BLaER1 (cell line): ENCODE data around the gene DHX16.

Experiments
- H3K27ac ChIP-seq: shearing (Covaris generic); formaldehyde crosslinking; 2 replicates; pipeline ENCODE4 v1.8.1; 2022
- H3K27me3 ChIP-seq: shearing (Covaris generic); formaldehyde crosslinking; 2 replicates; pipeline ENCODE4 v1.8.1; 2022
- H3K36me3 ChIP-seq: shearing (Covaris generic); formaldehyde crosslinking; 2 replicates; pipeline ENCODE4 v1.8.1; 2022
- H3K4me1 ChIP-seq: shearing (Covaris generic); formaldehyde crosslinking; 2 replicates; pipeline ENCODE4 v1.8.1; 2022
- H3K4me2 ChIP-seq: shearing (Covaris generic); formaldehyde crosslinking; 2 replicates; pipeline ENCODE4 v1.8.1; 2022
- H3K4me3 ChIP-seq: shearing (Covaris generic); formaldehyde crosslinking; 2 replicates; pipeline ENCODE4 v1.8.1; 2022
- H3K9ac ChIP-seq: shearing (Covaris generic); formaldehyde crosslinking; 2 replicates; pipeline ENCODE4 v1.8.1; 2022
- H3K9me3 ChIP-seq: shearing (Covaris generic); formaldehyde crosslinking; 2 replicates; pipeline ENCODE4 v1.8.1; 2022
- H4K20me1 ChIP-seq: shearing (Covaris generic); formaldehyde crosslinking; 2 replicates; pipeline ENCODE4 v1.8.1; 2022
- Cebpa-rat ChIP-seq: shearing (Covaris generic); IDR thresholded peaks from 2 replicates; pipeline ENCODE4 v1.8.1; 2022

Gene DHX16

GRCh38 chr6:30686009-30686907 lies 13.5 kb upstream of the DHX16 start, which contains the start of gene PPP1R18:
PPP1R18 (minus strand) TSS chr6:30686645; CDS start chr6:30686018, 627 bp downstream.
- peak within 1 kb of the TSS; percentile 100 for H3K4me2 ChIP-seq
- peak within 1 kb of the TSS; percentile 100 for H3K27ac ChIP-seq
- peak within 1 kb of the TSS; percentile 100 for H3K9ac ChIP-seq
- peaks cover 16% of the 10 kb centered on the region for H3K36me3 ChIP-seq
- H3K4me3 ChIP-seq = peak within 1 kb of the TSS; percentile 91
- H3K27me3 ChIP-seq = no peaks in the 10 kb centered on the region
- no peak for TF ChIP-seq Cebpa-rat
- H3K9me3 ChIP-seq = no peaks in the 10 kb centered on the region
- H3K4me1 ChIP-seq = peaks cover 26% of the 10 kb centered on the region
- H4K20me1 ChIP-seq = peaks cover 33% of the 10 kb centered on the region

GRCh38 chr6:30685157-30686008 lies 12.6 kb upstream of the DHX16 start:
- Histone ChIP-seq H3K9ac (peak overlapping the region; percentile 100), H3K4me1 (peaks cover 33% of the 10 kb centered on the region), H3K27ac (peak overlapping the region; percentile 100)

DNA sequence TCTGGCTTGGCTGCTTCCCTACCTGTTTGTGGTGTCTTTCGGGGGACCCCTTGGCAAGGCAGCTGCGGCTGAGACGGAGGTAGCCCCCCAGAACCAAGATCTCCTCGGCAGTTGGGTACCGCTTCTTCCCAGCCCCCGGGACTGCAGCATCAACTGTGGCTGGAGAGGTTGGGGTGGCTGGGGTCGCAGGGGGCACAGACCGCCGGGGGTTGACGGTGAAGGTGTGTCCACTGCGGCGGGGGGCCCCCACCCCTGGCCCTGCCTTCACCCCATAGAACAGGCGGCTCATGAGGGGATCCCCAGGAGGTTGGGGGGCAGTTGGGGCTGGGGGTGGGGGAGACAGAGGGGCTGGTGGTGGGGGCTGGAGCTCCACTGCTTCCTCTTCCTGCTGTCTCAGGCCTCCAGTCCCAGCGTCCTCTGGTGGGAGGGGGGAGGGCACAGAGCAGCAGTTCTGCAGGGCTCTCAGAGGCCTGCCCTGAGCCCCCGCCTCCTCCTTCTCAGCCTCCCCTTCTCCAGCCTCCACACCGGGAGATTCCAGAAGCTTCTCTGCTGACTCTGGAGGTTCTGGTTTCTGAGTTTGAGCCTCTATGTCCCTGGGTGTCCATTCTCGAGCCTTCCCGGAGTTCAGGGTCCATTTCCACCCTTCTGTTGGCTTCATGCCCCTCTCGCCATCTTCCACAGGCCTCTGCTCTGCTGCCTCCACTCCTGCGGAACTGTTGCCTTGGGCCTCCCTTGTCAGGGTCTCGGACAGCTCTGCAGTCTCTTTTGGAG lies 11.8 kb upstream of the DHX16 start:
- TF ChIP-seq Cebpa-rat = no peak
- peaks cover 33% of the 10 kb centered on the region for H3K36me3 ChIP-seq
- H3K9me3 ChIP-seq = no peaks in the 10 kb centered on the region
- no peaks in the 10 kb centered on the region for H3K27me3 ChIP-seq
- peaks cover 49% of the 10 kb centered on the region for H4K20me1 ChIP-seq
- H3K4me3 ChIP-seq = peak overlapping the region; percentile 91
- peak overlapping the region; percentile 95 for H3K4me2 ChIP-seq
- H3K9ac ChIP-seq = peak overlapping the region; percentile 100
- peaks cover 34% of the 10 kb centered on the region for H3K4me1 ChIP-seq
- H3K27ac ChIP-seq = peak overlapping the region; percentile 100

More at GRCh38 chr6:30685157-30686008, 12.6 kb upstream of the DHX16 start:
- Histone ChIP-seq H3K4me2 (peak overlapping the region; percentile 86), H3K36me3 (peaks cover 24% of the 10 kb centered on the region), H4K20me1 (peaks cover 41% of the 10 kb centered on the region), H3K9me3 (no peaks in the 10 kb centered on the region), H3K4me3 (peak overlapping the region; percentile 91), H3K27me3 (no peaks in the 10 kb centered on the region)
- TF ChIP-seq Cebpa-rat = no peak

DNA sequence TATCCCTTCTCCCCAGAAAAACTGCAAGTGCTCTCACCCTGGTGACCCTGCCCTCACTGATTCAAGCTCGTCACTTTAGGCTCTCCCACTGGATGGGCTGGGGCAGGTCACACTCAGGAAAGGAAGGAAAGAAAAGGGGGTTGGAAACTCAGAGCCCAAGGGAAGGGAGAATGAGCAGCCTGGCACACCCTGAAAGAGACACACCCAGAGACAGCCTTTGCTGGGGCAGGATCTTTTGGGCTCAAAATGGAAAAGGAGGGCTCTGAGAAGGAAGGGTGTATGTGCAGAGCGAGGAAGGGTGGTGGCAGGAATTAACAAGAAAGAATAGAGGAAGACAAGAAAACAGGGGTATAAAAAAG lies 11.2 kb upstream of the DHX16 start:
- peak overlapping the region; percentile 100 for H3K9ac ChIP-seq
- no peak for TF ChIP-seq Cebpa-rat
- H4K20me1 ChIP-seq = peaks cover 56% of the 10 kb centered on the region
- H3K9me3 ChIP-seq = no peaks in the 10 kb centered on the region
- H3K27ac ChIP-seq = peak overlapping the region; percentile 100
- peak overlapping the region; percentile 95 for H3K4me2 ChIP-seq
- no peaks in the 10 kb centered on the region for H3K27me3 ChIP-seq
- peaks cover 30% of the 10 kb centered on the region for H3K4me1 ChIP-seq
- peaks cover 36% of the 10 kb centered on the region for H3K36me3 ChIP-seq
- H3K4me3 ChIP-seq = peak overlapping the region; percentile 91

- Histone ChIP-seq H3K4me3 (peak overlapping the region; percentile 91), H3K36me3 (peaks cover 42% of the 10 kb centered on the region), H3K27ac (peak overlapping the region; percentile 100), H3K9me3 (no peaks in the 10 kb centered on the region), H3K27me3 (no peaks in the 10 kb centered on the region), H3K4me1 (peaks cover 30% of the 10 kb centered on the region), H3K4me2 (peak overlapping the region; percentile 95), H3K9ac (peak overlapping the region; percentile 100), H4K20me1 (peaks cover 61% of the 10 kb centered on the region)
- TF ChIP-seq Cebpa-rat = no peak
These were observed 10.6 kb upstream of the DHX16 start for GRCh38 chr6:30683183-30683979.

GRCh38 chr6:30682143-30683117 lies 9.6 kb upstream of the DHX16 start:
- Histone ChIP-seq H3K36me3 (peaks cover 48% of the 10 kb centered on the region), H4K20me1 (peaks cover 71% of the 10 kb centered on the region), H3K4me1 (peaks cover 39% of the 10 kb centered on the region), H3K4me2 (peak overlapping the region; percentile 95), H3K27ac (peak overlapping the region; percentile 100), H3K27me3 (no peaks in the 10 kb centered on the region), H3K9ac (peak overlapping the region; percentile 100), H3K4me3 (peak overlapping the region; percentile 91), H3K9me3 (no peaks in the 10 kb centered on the region)
- no peak for TF ChIP-seq Cebpa-rat

DNA sequence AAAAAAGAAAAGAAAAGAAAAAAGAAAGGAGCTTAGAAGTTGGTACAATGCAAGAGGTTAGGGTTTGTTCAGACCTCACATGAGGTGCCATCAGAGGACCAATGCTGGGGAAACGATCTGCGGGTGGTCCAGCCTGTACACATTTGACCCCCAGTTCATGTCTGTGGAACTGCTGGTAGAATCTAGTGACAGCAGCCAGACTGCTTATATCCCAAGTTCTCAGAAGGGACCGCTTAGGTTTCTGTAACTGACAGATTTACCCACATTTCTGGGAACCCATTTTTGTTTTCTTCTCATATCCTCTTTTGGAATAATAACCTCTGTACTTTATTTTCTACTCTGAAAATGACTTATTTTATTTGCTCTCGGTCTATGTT lies 8.9 kb upstream of the DHX16 start:
- Histone ChIP-seq H3K27ac (peak overlapping the region; percentile 100), H3K4me1 (peaks cover 46% of the 10 kb centered on the region), H4K20me1 (peaks cover 78% of the 10 kb centered on the region), H3K4me2 (peak overlapping the region; percentile 95), H3K36me3 (peaks cover 55% of the 10 kb centered on the region), H3K9ac (peak overlapping the region; percentile 100), H3K4me3 (peak overlapping the region; percentile 91), H3K9me3 (no peaks in the 10 kb centered on the region), H3K27me3 (no peaks in the 10 kb centered on the region)
- TF ChIP-seq Cebpa-rat = no peak
